ENCODE measurements around the gene SKAP1.
"Not testable (repeated sequence)": the region's sequence is repeated elsewhere in the genome, so short reads cannot be mapped to it uniquely, and the experiment has no call there.

SKAP1 gene

GRCh38 chr17:48238933-48239602, 190.9 kb downstream of the SKAP1 start:
- no peak for DNase-seq

- no peak for DNase-seq
Measured at GRCh38 chr17:48237456-48237855, 192.6 kb downstream of the SKAP1 start.

- no peak for DNase-seq
Measured at GRCh38 chr17:48236681-48237134, 193.3 kb downstream of the SKAP1 start.

- no peak for DNase-seq
Measured at GRCh38 chr17:48234922-48235321, 195.1 kb downstream of the SKAP1 start.

- no peak for DNase-seq
Measured at GRCh38 chr17:48231995-48232959, 197.7 kb downstream of the SKAP1 start.

- no peak for DNase-seq
Measured at GRCh38 chr17:48229936-48230335, 200.1 kb downstream of the SKAP1 start.

- no peak for DNase-seq
Measured at GRCh38 chr17:48228720-48229119, 201.3 kb downstream of the SKAP1 start.

GRCh38 chr17:48225725-48226567, 204.1 kb downstream of the SKAP1 start:
- DNase-seq, result no peak

GRCh38 chr17:48223945-48224344, 206.1 kb downstream of the SKAP1 start:
- DNase-seq, result no peak

GRCh38 chr17:48219617-48220016, 210.4 kb downstream of the SKAP1 start:
- no peak for DNase-seq

- DNase-seq, result peak; percentile 50
Measured at GRCh38 chr17:48215583-48216139, 214.4 kb downstream of the SKAP1 start.

- DNase-seq, result peak; percentile 48
Measured at GRCh38 chr17:48213797-48214196, 216.2 kb downstream of the SKAP1 start.

GRCh38 chr17:48211787-48212186, 218.2 kb downstream of the SKAP1 start:
- DNase-seq, result no peak

GRCh38 chr17:48211011-48211410, 219.0 kb downstream of the SKAP1 start:
- no peak for DNase-seq

GRCh38 chr17:48209973-48210372, 220.0 kb downstream of the SKAP1 start:
- no peak for DNase-seq

GRCh38 chr17:48207776-48208544, 222.1 kb downstream of the SKAP1 start:
- no peak for DNase-seq

- DNase-seq, result not testable (repeated sequence)
Measured at GRCh38 chr17:48207036-48207435, 223.0 kb downstream of the SKAP1 start.

GRCh38 chr17:48202959-48203358, 227.1 kb downstream of the SKAP1 start:
- no peak for DNase-seq

GRCh38 chr17:48198950-48199541, 231.0 kb downstream of the SKAP1 start:
- peak; percentile 62 for DNase-seq

- no peak for DNase-seq
Measured at GRCh38 chr17:48195910-48196309, 234.1 kb downstream of the SKAP1 start.

- DNase-seq, result peak; percentile 96
Measured at GRCh38 chr17:48194097-48194550, 235.9 kb downstream of the SKAP1 start.
